ENCODE results near the gene NOD1. TPM values are rescaled to one million over a fixed set of nuclear protein-coding genes. Genes with fewer than 3 reads are reported as not detected.

Gene NOD1
- total and polyA plus RNA-seq, 2 of the 8 experiments (the other 6 are each of a cell fraction or from before 2014, with no cell fraction given), result 3.8 to 6.5 TPM

DNA sequence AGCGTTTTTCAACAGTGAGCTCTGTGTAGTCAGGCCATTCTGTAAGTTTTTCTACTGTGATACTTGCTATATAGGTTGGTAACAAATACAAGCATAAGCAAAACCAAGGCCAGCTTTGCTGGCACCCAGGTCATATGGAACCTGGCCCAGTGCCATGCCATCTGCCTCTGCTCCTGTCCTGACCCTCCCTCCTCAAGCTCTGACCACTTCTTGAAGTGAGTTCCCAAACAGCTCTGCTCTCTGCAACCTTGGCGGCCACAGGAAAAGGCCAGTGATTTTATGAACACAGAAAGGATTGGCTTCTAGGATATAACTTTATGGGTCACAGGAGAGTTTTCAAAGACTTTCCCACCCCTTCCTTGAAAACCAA is 12.8 kb downstream of the NOD1 start:
- WGBS, 2 experiments (ENCODE audit: extremely low coverage in 1 of 2, insufficient coverage in 1 of 2, insufficient read length in 1 of 2, insufficient replicate concordance in 2 of 2, low coverage in 1 of 2, low lambda C conversion rate in 2 of 2, missing lambda C conversion rate in 1 of 2), result 87% methylated on average over 2 of the region's 2 CpGs; no CpG with 5 or more reads in 1 of the 2 experiments
- H3K27me3 ChIP-seq (replicated peaks in 1 of 4; ENCODE audit: control insufficient read depth in 3 of 4, extremely low read depth in 1 of 4, insufficient read depth in 3 of 4, low read length in 3 of 4), result no peaks in the 10 kb centered on the region
- no peak overlapping the region for H3K23ac ChIP-seq (ENCODE audit: insufficient read length)
- no peak for FAIRE-seq
- no peak overlapping the region for H3K4me3 ChIP-seq (ENCODE audit: extremely low read depth in 1 of 4, insufficient read depth in 2 of 4, low read depth in 3 of 4, low read length in 4 of 4)
- H3K9me3 ChIP-seq (ENCODE audit: insufficient read depth in 2 of 2, low read depth in 1 of 2, low read length in 1 of 2), result no peaks in the 10 kb centered on the region
- H2BK15ac ChIP-seq (ENCODE audit: low read length), result no peak overlapping the region
- no peak overlapping the region for H3K9ac ChIP-seq (replicated peaks in 1 of 4; ENCODE audit: extremely low read depth in 1 of 4, low read depth in 3 of 4, low read length in 3 of 4)
- no peak overlapping the region for H3K4me2 ChIP-seq (ENCODE audit: insufficient read depth in 1 of 2, low read depth in 2 of 2, low read length in 2 of 2)
- no peaks in the 10 kb centered on the region for H3K36me3 ChIP-seq (ENCODE audit: control insufficient read depth in 2 of 4, insufficient read depth in 4 of 4, low read length in 3 of 4)
- H3K23me2 ChIP-seq (ENCODE audit: low read depth, low read length), result no peaks in the 10 kb centered on the region
- no peak overlapping the region for H4K91ac ChIP-seq (replicated peaks; ENCODE audit: insufficient read length, low read length)
- H3K18ac ChIP-seq (ENCODE audit: extremely low read depth, low read length), result no peak overlapping the region
- no peak for TF ChIP-seq TCF12 (IDR thresholded peaks at IDR 0.05; ENCODE audit: low read depth, low read length)
- no peak for TF ChIP-seq NRF1 (IDR thresholded peaks at IDR 0.05; ENCODE audit: low read depth, low read length)
- TF ChIP-seq CTCF (IDR thresholded peaks at IDR 0.05; ENCODE audit: control extremely low read depth in 1 of 3, insufficient read depth in 1 of 3, low read depth in 1 of 3, low read length in 3 of 3), result no peak
- no peak for TF ChIP-seq CHD1 (IDR thresholded peaks at IDR 0.05; ENCODE audit: low read depth, low read length)
- no peak for TF ChIP-seq GTF2F1 (IDR thresholded peaks at IDR 0.05; ENCODE audit: borderline replicate concordance, low read depth, low read length)
- no peak for TF ChIP-seq CEBPB (IDR thresholded peaks at IDR 0.05; ENCODE audit: low read depth, low read length)
- TF ChIP-seq POU5F1 (IDR thresholded peaks at IDR 0.05; ENCODE audit: low read depth, low read length), result no peak
- TF ChIP-seq MAFK (IDR thresholded peaks at IDR 0.05; ENCODE audit: low read depth, low read length), result no peak
- TF ChIP-seq TBP (IDR thresholded peaks at IDR 0.05; ENCODE audit: low read depth, low read length), result no peak
- no peak for TF ChIP-seq BRCA1 (IDR thresholded peaks at IDR 0.05; ENCODE audit: low read depth, low read length)
- TF ChIP-seq SP4 (IDR thresholded peaks at IDR 0.05; ENCODE audit: low read length), result no peak
- no peak for TF ChIP-seq RFX5 (IDR thresholded peaks at IDR 0.05; ENCODE audit: borderline replicate concordance, low read depth, low read length)
- no peak for TF ChIP-seq KDM4A (IDR thresholded peaks at IDR 0.05; ENCODE audit: low read depth, low read length, severe bottlenecking)
- no peak for TF ChIP-seq SP1 (IDR thresholded peaks at IDR 0.05; ENCODE audit: low read depth, low read length)
- H3K27ac ChIP-seq (ENCODE audit: low read depth, low read length), result no peak overlapping the region
- H4K5ac ChIP-seq (ENCODE audit: insufficient read length, low read depth, low read length), result no peak overlapping the region
- H2AFZ ChIP-seq (ENCODE audit: low read length), result no peak overlapping the region
- H2BK5ac ChIP-seq (ENCODE audit: low read depth, low read length), result no peak overlapping the region
- POLR2A ChIA-PET (ENCODE audit: partially characterized antibody), result no interaction called here
- H2AK5ac ChIP-seq (ENCODE audit: low read depth, low read length), result no peak overlapping the region
- H4K20me1 ChIP-seq (replicated peaks in 1 of 2; ENCODE audit: control insufficient read depth in 1 of 2, insufficient read depth in 2 of 2, low read length in 2 of 2), result no peaks in the 10 kb centered on the region
- CTCF ChIA-PET (ENCODE audit: partially characterized antibody), result interaction anchor here (1.0 to 2.8 kb wide), 3 partner anchors 35 to 98 kb away, joined by 3 to 10 read pairs (median 5); no protein-coding TSS in a partner anchor
- no peak overlapping the region for H2BK12ac ChIP-seq (ENCODE audit: low read depth, low read length)
- no peak overlapping the region for H3K4ac ChIP-seq (replicated peaks; ENCODE audit: insufficient read length, low read depth, low read length)
- H4K8ac ChIP-seq (ENCODE audit: extremely low read depth, insufficient read depth, low read length), result no peak overlapping the region
- no peak overlapping the region for H3K56ac ChIP-seq (replicated peaks; ENCODE audit: insufficient read length, low read depth, low read length)
- H3K4me1 ChIP-seq (replicated peaks in 1 of 4; ENCODE audit: control insufficient read depth in 3 of 4, insufficient read depth in 4 of 4, low read length in 3 of 4), result peaks cover 3 to 14% (median 5%) of the 10 kb centered on the region in 4 experiments; a peak in 5 of 7 replicates
- H3K79me2 ChIP-seq (ENCODE audit: control insufficient read depth in 1 of 2, insufficient read depth in 2 of 2, low read length in 2 of 2), result no peaks in the 10 kb centered on the region
- no peaks in the 10 kb centered on the region; the same call in 1 of the 2 replicates for H3K79me1 ChIP-seq (ENCODE audit: low read depth, low read length)
- H2BK120ac ChIP-seq (replicated peaks; ENCODE audit: low read depth, low read length), result no peak overlapping the region
- no peak for DNase-seq (ENCODE audit: low read depth in 1 of 2, low spot score in 2 of 2)
- H2BK20ac ChIP-seq (ENCODE audit: low read length), result no peak overlapping the region
- no peak overlapping the region for H3K14ac ChIP-seq (ENCODE audit: insufficient read length)

Measured in H1 (cell line).